ENCODE results near the gene DCDC2B.
"Not testable (repeated sequence)": the region's sequence is repeated elsewhere in the genome, so short reads cannot be mapped to it uniquely, and the experiment has no call there.

DCDC2B gene

GRCh38 chr1:32208891-32209328, at the start of gene DCDC2B:
Gene DCDC2B, plus strand, starts transcription at chr1:32209089. Its CDS starts 5 bp downstream, at chr1:32209094.
- no peak for DNase-seq

GRCh38 chr1:32159189-32159588, 49.7 kb upstream of the DCDC2B start:
- no peak for DNase-seq

DNA sequence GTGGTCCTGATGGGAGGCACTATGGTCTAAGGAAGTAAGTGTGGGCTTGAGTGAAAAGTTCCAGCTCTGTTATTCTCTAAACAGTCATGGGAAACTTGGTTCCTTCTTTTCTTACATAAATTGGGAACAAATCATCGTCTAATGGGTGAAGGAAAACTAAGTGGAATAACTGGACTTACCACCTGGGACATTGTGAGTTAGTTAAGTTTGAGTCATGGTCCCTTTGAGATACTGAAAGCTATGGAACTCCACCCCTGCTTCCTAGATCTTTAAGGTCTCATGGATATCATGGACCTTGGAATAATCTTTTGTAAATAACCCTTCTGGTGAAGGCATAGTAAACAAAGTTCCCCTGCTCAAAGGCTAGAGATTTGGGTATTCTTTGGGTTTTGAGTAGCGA, 45.5 kb upstream of the DCDC2B start:
- DNase-seq: no peak

GRCh38 chr1:32165633-32166032, 43.3 kb upstream of the DCDC2B start:
- DNase-seq: not testable (repeated sequence)

DNA sequence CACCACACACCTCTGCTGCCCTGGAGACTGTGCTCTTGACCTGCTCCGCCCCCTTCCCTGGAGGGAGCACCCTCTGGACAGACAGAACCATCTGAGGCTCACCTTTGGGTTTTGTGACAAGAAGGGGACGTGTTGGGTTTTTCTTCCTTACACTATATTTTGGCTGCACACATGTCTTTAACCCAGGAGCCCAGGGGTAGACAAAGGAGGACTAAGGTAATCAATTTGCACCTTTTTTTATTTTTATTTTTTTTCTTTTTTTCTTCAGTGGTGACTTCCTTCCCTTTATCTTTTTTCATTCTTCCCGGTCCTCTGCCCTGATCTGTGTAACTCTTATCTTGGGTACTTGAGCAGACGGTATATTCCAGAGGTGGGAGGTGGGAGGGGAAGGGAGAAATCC, 37.9 kb upstream of the DCDC2B start:
- no peak for DNase-seq

- DNase-seq: no peak
Measured at GRCh38 chr1:32172621-32173245, 36.2 kb upstream of the DCDC2B start.

DNA sequence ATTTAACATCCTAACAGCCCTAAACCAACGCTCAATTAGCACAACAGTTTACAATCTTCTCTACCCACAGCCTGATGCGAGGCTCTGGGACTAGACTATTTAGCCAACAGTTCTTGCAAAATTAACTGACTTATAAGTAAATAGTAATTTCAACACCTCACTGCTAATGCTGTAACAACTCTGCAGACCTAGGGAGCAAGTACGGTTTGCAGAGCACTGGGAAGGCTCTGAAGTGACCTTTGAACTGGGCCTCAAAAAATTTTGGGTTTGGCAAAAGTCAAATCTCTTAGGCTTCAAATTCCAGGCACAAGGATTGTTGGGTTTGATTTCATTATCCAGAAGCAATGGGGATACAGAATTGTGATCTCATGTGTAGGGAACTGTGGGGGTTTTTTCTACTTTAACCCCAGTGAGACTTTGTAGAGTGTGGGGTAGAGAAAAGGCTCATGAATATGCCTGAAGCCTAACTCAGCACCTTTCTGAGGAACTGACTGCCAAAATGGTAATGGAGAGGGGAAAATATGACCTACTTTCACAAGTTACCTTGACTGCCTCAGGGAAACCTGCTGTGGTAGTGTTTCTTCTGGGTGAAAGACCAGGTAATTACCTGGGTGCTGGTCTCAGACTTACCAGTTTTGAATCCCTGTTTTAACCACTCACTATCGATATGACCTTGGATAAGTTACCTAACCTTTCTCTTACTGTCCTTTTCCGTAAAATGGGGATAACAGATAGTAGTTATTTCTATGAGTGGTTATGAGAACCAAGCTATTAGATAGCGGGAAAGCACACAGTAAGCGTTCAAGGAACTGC, 30.3 kb upstream of the DCDC2B start:
- no peak for DNase-seq

DNA sequence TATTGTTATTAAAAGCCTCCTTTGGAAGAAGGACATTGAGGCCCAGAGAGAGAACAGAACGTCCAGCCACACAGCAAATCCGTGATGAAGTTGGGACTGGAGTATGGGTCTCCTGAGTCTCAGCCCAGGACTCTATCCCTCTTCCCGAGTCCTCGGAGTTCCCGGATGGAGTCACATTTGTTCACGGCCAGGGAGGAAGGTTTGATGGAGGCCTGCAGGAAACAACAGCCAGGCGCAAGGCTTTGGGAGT, 29.8 kb upstream of the DCDC2B start:
- DNase-seq: no peak

GRCh38 chr1:32179443-32180185, 29.3 kb upstream of the DCDC2B start, which contains the start of gene TXLNA:
Gene TXLNA, plus strand, starts transcription at chr1:32179675. Its CDS starts 671 bp downstream, at chr1:32180346.
- peak; percentile 66 for DNase-seq

DNA sequence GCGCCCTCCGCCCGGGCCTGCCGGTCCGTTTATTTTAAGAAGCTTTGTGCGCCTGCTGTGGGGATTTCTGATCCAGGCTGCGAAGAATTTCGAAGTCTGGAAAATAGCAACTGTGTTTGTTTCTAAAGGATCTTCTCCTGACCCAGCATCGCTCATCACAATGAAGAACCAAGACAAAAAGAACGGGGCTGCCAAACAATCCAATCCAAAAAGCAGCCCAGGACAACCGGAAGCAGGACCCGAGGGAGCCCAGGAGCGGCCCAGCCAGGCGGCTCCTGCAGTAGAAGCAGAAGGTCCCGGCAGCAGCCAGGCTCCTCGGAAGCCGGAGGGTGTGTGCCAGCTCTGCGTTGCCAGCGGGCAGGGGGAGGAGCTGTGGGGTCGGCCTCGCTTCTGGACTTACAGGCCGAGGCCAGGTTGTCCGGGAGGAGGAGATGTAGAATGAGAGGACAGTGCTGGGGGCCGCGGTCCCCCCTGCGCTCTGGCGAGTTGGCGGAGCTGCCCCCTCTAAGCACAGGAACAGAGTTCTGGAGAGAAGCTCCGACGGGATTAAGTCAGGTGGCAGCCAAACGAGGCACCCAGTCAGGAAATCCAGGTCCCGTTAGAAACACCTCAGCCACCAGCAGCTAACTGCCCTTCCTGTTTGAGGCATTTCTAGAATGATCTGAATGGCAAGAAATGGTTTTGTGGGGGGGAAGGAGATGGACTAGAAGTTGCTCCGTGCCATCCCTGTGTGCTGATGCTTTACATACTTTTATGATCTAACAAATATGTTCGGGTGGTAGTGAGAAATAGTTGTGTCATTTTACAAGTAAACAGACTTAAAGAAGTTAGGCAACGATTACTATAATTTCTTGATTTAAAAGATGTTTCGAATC, 28.5 kb upstream of the DCDC2B start:
- DNase-seq: no peak

GRCh38 chr1:32181065-32181464, 27.8 kb upstream of the DCDC2B start:
- no peak for DNase-seq

DNA sequence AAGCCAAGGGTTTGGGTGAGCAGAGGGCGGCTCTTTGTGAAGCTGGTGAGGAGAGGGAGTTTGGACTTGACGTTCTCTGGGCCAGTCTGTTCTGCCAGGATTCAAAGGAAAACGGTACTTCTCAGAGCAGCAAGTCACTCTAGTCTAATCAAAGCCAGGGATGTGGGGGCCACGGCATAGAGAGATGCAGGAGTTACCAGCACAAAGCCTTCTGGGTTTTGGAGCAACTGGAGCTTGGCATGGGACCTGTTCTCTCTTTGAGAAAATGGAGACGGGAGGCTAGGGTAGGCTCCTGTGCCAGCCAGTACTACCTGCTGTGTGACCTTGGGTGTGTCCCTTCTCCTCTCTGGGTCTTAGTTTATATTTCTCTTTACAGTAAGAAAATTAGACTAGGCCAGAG, 27.3 kb upstream of the DCDC2B start:
- no peak for DNase-seq

- DNase-seq: no peak
Measured at GRCh38 chr1:32182060-32182459, 26.8 kb upstream of the DCDC2B start.

DNA sequence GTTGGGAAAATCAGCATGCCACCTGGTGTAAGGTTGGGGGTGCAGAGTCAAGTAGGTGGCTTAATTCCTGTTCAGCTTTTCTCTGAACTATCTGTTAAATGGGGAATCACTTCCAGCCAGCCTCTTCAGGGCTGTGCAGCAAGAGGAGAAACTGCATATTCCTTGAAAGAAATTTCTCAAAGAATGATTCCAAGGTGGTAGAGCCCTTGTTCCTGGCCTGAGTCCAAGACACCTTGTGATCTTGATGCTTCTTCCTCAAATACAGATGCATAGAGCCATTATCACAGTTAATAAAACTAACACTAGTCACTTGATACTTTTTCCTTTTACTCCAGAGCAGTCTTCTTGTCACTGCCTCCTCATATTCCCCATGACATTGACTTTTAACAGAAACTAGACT, 24.2 kb upstream of the DCDC2B start:
- no peak for DNase-seq

DNA sequence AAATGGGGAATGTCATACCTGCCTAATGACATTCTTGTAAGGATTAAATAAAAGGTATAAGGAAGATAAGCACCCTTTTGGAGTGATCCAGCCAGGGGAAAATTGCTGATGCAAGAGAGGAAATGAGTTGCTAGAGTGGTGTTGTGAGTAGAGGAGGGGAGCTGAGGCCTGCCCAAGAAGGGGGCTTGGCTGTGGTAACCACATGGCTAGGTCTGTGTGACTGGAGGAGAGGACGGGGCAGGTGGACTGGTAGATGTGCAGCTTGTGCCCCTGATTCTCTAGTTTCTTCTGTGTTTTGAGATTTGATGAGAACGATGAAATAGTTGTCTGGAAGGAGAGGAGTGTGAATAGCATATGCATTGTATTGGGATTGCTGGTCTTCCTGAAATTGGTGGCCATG, 22.8 kb upstream of the DCDC2B start:
- no peak for DNase-seq

GRCh38 chr1:32186491-32186890, 22.4 kb upstream of the DCDC2B start:
- DNase-seq: no peak

GRCh38 chr1:32187850-32188249, 21.0 kb upstream of the DCDC2B start:
- no peak for DNase-seq

DNA sequence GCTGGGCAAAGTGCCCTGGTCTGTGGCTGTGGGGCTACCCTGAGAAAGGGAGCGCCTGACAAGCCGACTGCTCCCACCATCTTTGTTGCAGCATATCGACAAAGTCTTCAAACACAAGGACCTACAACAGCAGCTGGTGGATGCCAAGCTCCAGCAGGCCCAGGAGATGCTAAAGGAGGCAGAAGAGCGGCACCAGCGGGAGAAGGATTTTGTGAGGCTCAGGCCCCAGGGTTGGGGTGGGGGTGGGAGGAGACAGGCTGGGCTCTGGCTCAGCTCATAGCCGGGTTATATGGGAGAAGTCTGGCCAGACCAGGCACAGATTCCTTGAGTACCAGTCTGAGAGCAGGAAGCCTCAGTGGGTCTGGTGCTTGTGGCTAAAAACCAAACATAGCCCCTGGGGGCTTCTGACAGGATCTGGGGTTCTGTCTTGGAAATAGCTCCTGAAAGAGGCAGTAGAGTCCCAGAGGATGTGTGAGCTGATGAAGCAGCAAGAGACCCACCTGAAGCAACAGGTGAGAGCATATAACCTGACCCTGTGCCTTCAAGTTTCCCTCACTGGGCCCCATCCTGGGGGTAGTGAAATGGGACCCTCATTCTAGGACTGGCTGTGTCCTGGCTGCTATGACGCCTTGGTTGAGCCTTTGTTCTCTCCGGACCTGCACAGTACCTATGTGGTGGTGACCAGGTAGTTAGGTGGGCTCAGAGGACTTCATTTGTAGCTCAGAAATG, 16.5 kb upstream of the DCDC2B start:
- DNase-seq: no peak

GRCh38 chr1:32194984-32195383, 13.9 kb upstream of the DCDC2B start:
- DNase-seq: no peak

DNA sequence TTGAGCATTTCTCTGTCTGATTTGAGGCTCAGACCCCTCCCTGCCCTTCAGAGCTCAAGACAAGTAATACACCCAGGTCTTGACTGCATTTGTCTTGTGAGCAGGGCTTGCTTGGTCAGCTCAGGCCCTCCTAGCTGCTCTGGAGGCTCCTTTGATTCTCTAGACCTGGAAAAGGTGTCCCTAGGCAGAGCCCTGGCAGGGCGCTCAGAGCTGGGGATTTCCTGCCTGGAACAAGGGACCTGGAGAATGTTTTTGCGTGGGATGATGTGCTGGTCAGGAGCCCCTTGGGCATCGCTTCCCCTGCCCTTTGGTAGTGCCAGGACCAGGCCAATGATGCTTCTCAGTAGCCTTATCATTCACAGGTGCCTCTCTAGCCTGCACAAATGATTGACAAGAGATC, 13.4 kb upstream of the DCDC2B start:
- DNase-seq: no peak

- DNase-seq: no peak
Measured at GRCh38 chr1:32195972-32196823, 12.7 kb upstream of the DCDC2B start.
